K562 (cell line): ENCODE data around the gene TBL1XR1. TPM values are rescaled to one million over a fixed set of nuclear protein-coding genes. Genes with fewer than 3 reads are reported as not detected.

Experiments used
- ATAC-seq: fragments of 200-7000 bp; cut with Tn5 transposase; 3 replicates; pipeline ENCODE4 v1.9.1; 2020; ENCODE audit warnings: moderate library complexity
- BruUV-seq: library from RNA; stranded (reverse); fragments of 400-500 nt; replicated peaks from 2 replicates; lab custom pipeline; 2021; lab: Mats Ljungman, UMichigan
- CTCF ChIA-PET: fragments of 300-600 bp; formaldehyde crosslinking; extraction: SDS; loops from one replicate; lab custom pipeline; 2021; ENCODE audit warnings: low intra/inter-chr PET ratio; lab: Yijun Ruan, JAX
- POLR2A ChIA-PET: fragments of 300-600, 350-650 bp; sonication (Branson Sonifier 250); formaldehyde crosslinking; extraction: SDS; loops from one replicate; lab custom pipeline; 2021; ENCODE audit warnings: antibody characterized with exemption, inconsistent platforms; lab: Yijun Ruan, JAX
- DNase-seq, 4 experiments: peaks; one replicate each; pipeline versions ENCODE4 v3.0.0 to v3.0.0-alpha.2; 2011 to 2018; ENCODE audit warnings: low spot score in 3 of 4, mixed read lengths in 3 of 4; ENCODE audit errors: extremely low read depth in 1 of 4
- FAIRE-seq: peaks from 2 replicates; lab custom pipeline; 2011; peaks lifted over from hg19 to GRCh38; lab: Jason Lieb, UNC
- H2AFZ ChIP-seq: 2 replicates; pipeline ENCODE4 v1.6.0; 2011; ENCODE audit warnings: low read depth, low read length, control low read depth, inconsistent platforms
- H3K27ac ChIP-seq: fragments of 200-600 bp; 3 replicates; pipeline ENCODE4 v1.8.0; 2011; ENCODE audit warnings: low read depth, mild to moderate bottlenecking, control low read depth, inconsistent platforms, low read length, moderate library complexity, mixed read lengths; ENCODE audit errors: extremely low read depth
- H3K27me3 ChIP-seq, 2 experiments: fragments of 300-600 bp in 1 of 2; 2 replicates in 1 of 2; 3 replicates in 1 of 2; pipeline versions ENCODE4 v1.6.0 to v1.8.0; 2011; ENCODE audit warnings: inconsistent platforms in 2 of 2, low read length in 2 of 2, mild to moderate bottlenecking in 1 of 2, mixed read lengths in 1 of 2, moderate library complexity in 1 of 2; ENCODE audit not compliant: control insufficient read depth in 2 of 2, insufficient read depth in 2 of 2
- H3K36me3 ChIP-seq: fragments of 300-600 bp; 3 replicates; pipeline ENCODE4 v1.8.0; 2011; ENCODE audit warnings: mild to moderate bottlenecking, low read length, inconsistent platforms; ENCODE audit not compliant: control insufficient read depth, insufficient read depth
- H3K4me1 ChIP-seq, 2 experiments: fragments of 200-600 bp in 1 of 2; replicated peaks in 1 of 2; 2 replicates in 1 of 2; 3 replicates in 1 of 2; pipeline versions ENCODE4 v1.5.1 to v1.8.0; 2011; ENCODE audit warnings: inconsistent platforms in 2 of 2, low read length in 2 of 2, mild to moderate bottlenecking in 1 of 2, mixed read lengths in 1 of 2, moderate library complexity in 1 of 2; ENCODE audit not compliant: control insufficient read depth in 2 of 2, insufficient read depth in 2 of 2
- H3K4me2 ChIP-seq: 2 replicates; pipeline ENCODE4 v1.6.1; 2011; ENCODE audit warnings: low read length, control low read depth, inconsistent platforms, mixed read lengths; ENCODE audit not compliant: insufficient read depth
- H3K4me3 ChIP-seq: fragments of 200-600 bp; sonication (generic), shearing (Covaris generic); 2 replicates; pipeline ENCODE4 v1.5.1; 2016; ENCODE audit warnings: control low read depth, inconsistent platforms
- H3K79me2 ChIP-seq: fragments of 200-600 bp; 3 replicates; pipeline ENCODE4 v1.8.0; 2011; ENCODE audit warnings: low read length, inconsistent platforms; ENCODE audit not compliant: control insufficient read depth, insufficient read depth
- H3K9ac ChIP-seq, 2 experiments: 2 replicates each; pipeline versions ENCODE4 v1.6.0 to v1.6.1; 2011; ENCODE audit warnings: low read depth in 2 of 2, low read length in 2 of 2, control low read depth in 1 of 2, inconsistent platforms in 1 of 2, mild to moderate bottlenecking in 1 of 2, mixed read lengths in 1 of 2; ENCODE audit not compliant: insufficient read depth in 1 of 2
- H3K9me1 ChIP-seq: one replicate; pipeline ENCODE4 v1.6.0; 2011; ENCODE audit warnings: inconsistent platforms, mild to moderate bottlenecking, low read length, moderate library complexity; ENCODE audit not compliant: control insufficient read depth, insufficient read depth
- H3K9me3 ChIP-seq: replicated peaks from 2 replicates; pipeline ENCODE4 v1.5.1; 2011; ENCODE audit warnings: low read depth, low read length, inconsistent platforms; ENCODE audit not compliant: control insufficient read depth, insufficient read depth
- H4K20me1 ChIP-seq: replicated peaks from 2 replicates; pipeline ENCODE4 v1.6.1; 2011; ENCODE audit warnings: low read length, inconsistent platforms, mixed read lengths; ENCODE audit not compliant: control insufficient read depth, insufficient read depth
- CBFA2T2 ChIP-seq: fragments of 450-650 bp; conservative IDR thresholded peaks from 2 replicates; pipeline ENCODE4 v1.6.1; 2017; ENCODE audit warnings: mild to moderate bottlenecking
- CBFA2T3 ChIP-seq: fragments of 450-650 bp; IDR thresholded peaks from 2 replicates; pipeline ENCODE4 v1.6.1; 2017
- CCNT2 ChIP-seq: IDR thresholded peaks from 2 replicates; pipeline ENCODE4 v1.6.1; 2011; ENCODE audit warnings: borderline replicate concordance, low read depth, mild to moderate bottlenecking, moderate library complexity, mixed read lengths, low read length; ENCODE audit not compliant: insufficient read length; ENCODE audit errors: extremely low read depth
- DEAF1 ChIP-seq: fragments of 450-650 bp; formaldehyde crosslinking; IDR thresholded peaks from 2 replicates; pipeline ENCODE4 v1.4.0; 2020; ENCODE audit warnings: mild to moderate bottlenecking, moderate library complexity
- NFIC ChIP-seq: fragments of 450-650 bp; IDR thresholded peaks from 2 replicates; pipeline ENCODE4 v1.6.1; 2017; ENCODE audit warnings: mild to moderate bottlenecking, inconsistent platforms
- PHB ChIP-seq: fragments of 250-450 bp; sonication (Bioruptor Pico); IDR thresholded peaks from 2 replicates; pipeline ENCODE4 v1.5.0; 2021
- RBM25 ChIP-seq: fragments of 200-400 bp; formaldehyde crosslinking; IDR thresholded peaks from 2 replicates; pipeline ENCODE4 v1.6.1; 2018; ENCODE audit warnings: low read length, low read depth, moderate library complexity; ENCODE audit not compliant: severe bottlenecking
- RNF2 ChIP-seq: sonication (generic); IDR thresholded peaks from 2 replicates; pipeline ENCODE4 v1.6.1; 2016
- SMAD4 ChIP-seq: fragments of 250-450 bp; sonication (Bioruptor Pico); conservative IDR thresholded peaks from 2 replicates; pipeline ENCODE4 v1.8.0; 2021; ENCODE audit warnings: inconsistent platforms, mild to moderate bottlenecking, moderate library complexity
- TAL1 ChIP-seq: fragments of 450-650 bp; IDR thresholded peaks from 2 replicates; pipeline ENCODE4 v1.6.1; 2016; ENCODE audit warnings: mild to moderate bottlenecking
- TEAD4 ChIP-seq, 2 experiments: sonication (generic) in 1 of 2; formaldehyde crosslinking in 1 of 2; IDR thresholded peaks; 2 replicates each; pipeline versions ENCODE4 v1.6.1 to v1.8.0; 2012 to 2022; ENCODE audit warnings: borderline replicate concordance in 1 of 2, inconsistent platforms in 1 of 2, low read length in 1 of 2, mild to moderate bottlenecking in 1 of 2, missing genetic modification reagents in 1 of 2
- ZNF165 ChIP-seq: fragments of 250-450 bp; sonication (Bioruptor Pico); IDR thresholded peaks from 2 replicates; pipeline ENCODE4 v1.4.0; 2020; ENCODE audit warnings: borderline replicate concordance
- WGBS: fragments of 100-300 bp; shearing (Covaris generic); methylation state at CpG from one replicate; pipeline ENCODE4 v1.1.6; 2016; ENCODE audit warnings: low coverage, mixed read lengths; ENCODE audit not compliant: insufficient coverage; ENCODE audit errors: missing lambda C conversion rate; 5-methylcytosine and 5-hydroxymethylcytosine counted together
- in situ Hi-C: fragments of 300-500 bp; cut with MboI; formaldehyde crosslinking; loops from 4 replicates; pipeline ENCODE4 v1.15.0; 2018; ENCODE audit warnings: inconsistent platforms, mixed read lengths
- intact Hi-C: fragments of 100-400 bp; cut with micrococcal nuclease; formaldehyde crosslinking; loops from 2 replicates; pipeline ENCODE4 v1.14.2; 2022
- polyA plus RNA-seq, 8 experiments: library from polyadenylated mRNA; depleted of rRNA in 4 of 8; stranded (reverse) in 5 of 8; unstranded in 3 of 8; fragments of >200 nt; fragmentation: Nextera tagmentation in 2 of 8; fragmentation: Illumina TruSeq in 1 of 8; extraction: Ambion mirVana in 2 of 8; extraction: Trizol in 1 of 8; gene quantifications; 2 replicates each; pipeline versions ENCODE4 v1.2.1 to v1.2.3, GENCODE V29; 2011 to 2014; ENCODE audit warnings: inconsistent platforms in 1 of 8, missing spikeins in 1 of 8
- total RNA-seq, 7 experiments: library from RNA; depleted of rRNA in 6 of 7; stranded (reverse); fragments of >200 nt in 6 of 7; fragmentation: Illumina TruSeq in 2 of 7; extraction: Trizol in 2 of 7; gene quantifications; 2 replicates each; pipeline versions ENCODE4 v1.2.1 to v1.2.3, GENCODE V29; 2011 to 2021; ENCODE audit warnings: low replicate concordance in 1 of 7
- TF ChIP-seq, protein P1 (sequence below): sonication (generic); formaldehyde crosslinking; IDR thresholded peaks from 2 replicates; pipeline ENCODE4 v1.5.0; 2020; ENCODE audit warnings: missing genetic modification reagents

The TBL1XR1 gene
- total and polyA plus RNA-seq, 9 of the 15 experiments (the other 6 are each of a cell fraction or from before 2014, with no cell fraction given), result 19.6 to 171 (median 83.3) TPM

DNA sequence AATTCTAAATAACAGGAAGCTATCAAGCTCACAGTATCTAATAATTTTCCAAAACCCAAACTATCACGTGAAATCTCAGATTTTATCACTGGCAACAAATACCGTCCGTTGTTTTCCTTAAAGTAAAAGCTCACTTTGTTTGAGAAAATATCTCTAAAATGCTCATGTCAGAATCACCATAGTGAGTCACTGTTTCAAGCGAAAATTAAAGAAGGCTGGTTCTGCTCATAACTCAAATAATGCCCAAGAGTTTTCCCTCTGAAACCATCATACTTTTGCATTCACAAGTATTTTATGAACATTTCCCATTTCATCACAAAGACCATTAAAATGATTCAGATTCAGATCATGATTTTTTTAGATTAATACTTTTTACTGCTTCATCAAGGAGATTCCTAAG, 50.6 kb downstream of the TBL1XR1 start (continued):
- no peak for TF ChIP-seq SMAD4 (CRISPR knock-in tag)
- TF ChIP-seq, protein P1, sequence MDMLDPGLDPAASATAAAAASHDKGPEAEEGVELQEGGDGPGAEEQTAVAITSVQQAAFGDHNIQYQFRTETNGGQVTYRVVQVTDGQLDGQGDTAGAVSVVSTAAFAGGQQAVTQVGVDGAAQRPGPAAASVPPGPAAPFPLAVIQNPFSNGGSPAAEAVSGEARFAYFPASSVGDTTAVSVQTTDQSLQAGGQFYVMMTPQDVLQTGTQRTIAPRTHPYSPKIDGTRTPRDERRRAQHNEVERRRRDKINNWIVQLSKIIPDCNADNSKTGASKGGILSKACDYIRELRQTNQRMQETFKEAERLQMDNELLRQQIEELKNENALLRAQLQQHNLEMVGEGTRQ (CRISPR knock-in tag), result no peak
- TF ChIP-seq RBM25, result no peak
- no peak for TF ChIP-seq TEAD4 (IDR thresholded peaks at IDR 0.05; ENCODE audit: low read length)
- TF ChIP-seq TEAD4 (CRISPR knock-in tag; IDR thresholded peaks at IDR 0.05; ENCODE audit: borderline replicate concordance), result no peak
- no peak for TF ChIP-seq CCNT2
- TF ChIP-seq DEAF1, result no peak
- TF ChIP-seq NFIC, result no peak
- no peak for TF ChIP-seq RNF2
- no peak for TF ChIP-seq ZNF165

- Histone ChIP-seq H3K4me1 (peaks cover 20 to 29% of the 10 kb centered on the region in 2 experiments; a peak in 4 of 5 replicates), H3K27me3 (no peaks in the 10 kb centered on the region), H3K9ac (no peak overlapping the region), H2AFZ (no peak overlapping the region), H3K4me3 (no peak overlapping the region), H3K79me2 (peaks cover 100% of the 10 kb centered on the region), H3K4me2 (no peak overlapping the region), H3K9me1 (peaks cover 4% of the 10 kb centered on the region), H3K9me3 (no peaks in the 10 kb centered on the region), H3K36me3 (peaks cover 8% of the 10 kb centered on the region; the same call in 2 of the 3 replicates), H4K20me1 (peaks cover 19% of the 10 kb centered on the region), H3K27ac (no peak overlapping the region)
- ChIA-PET POLR2A (interaction anchor here (0.7 to 1.1 kb wide), 3 partner anchors 9 to 40 kb away, joined by 3 read pairs; no protein-coding TSS in a partner anchor), CTCF (no interaction called here)
- ATAC-seq (no peak), FAIRE-seq (no peak), DNase-seq (no peak)
- intact Hi-C loops (loop anchor here (5.0 kb wide), 1 partner anchor 211 kb away; no protein-coding TSS in a partner anchor), in situ Hi-C loops (no loop called here)
- WGBS, result 55% methylated on average over 2 of the region's 2 CpGs
- no TSS peak for BruUV-seq
- TF ChIP-seq TEAD4 (IDR thresholded peaks at IDR 0.05; ENCODE audit: low read length) (0 out of 2 replicates have a peak, but pooled peaks have one; percentile 10), TEAD4 (CRISPR knock-in tag; IDR thresholded peaks at IDR 0.05; ENCODE audit: borderline replicate concordance) (no peak), CBFA2T2 (peak; percentile 24; the same call in 1 of the 2 replicates), TAL1 (peak; percentile 7; the same call in 1 of the 2 replicates), CBFA2T3 (peak; percentile 58), PHB (CRISPR knock-in tag) (no peak)
Measured at GRCh38 chr3:177145954-177146353, 51.3 kb downstream of the TBL1XR1 start.
